Measurements from ENCODE around the gene IFI27L2. TPM values are rescaled to one million over a fixed set of nuclear protein-coding genes. Genes with fewer than 3 reads are reported as not detected.

Gene IFI27L2
- total RNA-seq, 2 donors from 2014 or later = 42.9 to 85.1 TPM

DNA sequence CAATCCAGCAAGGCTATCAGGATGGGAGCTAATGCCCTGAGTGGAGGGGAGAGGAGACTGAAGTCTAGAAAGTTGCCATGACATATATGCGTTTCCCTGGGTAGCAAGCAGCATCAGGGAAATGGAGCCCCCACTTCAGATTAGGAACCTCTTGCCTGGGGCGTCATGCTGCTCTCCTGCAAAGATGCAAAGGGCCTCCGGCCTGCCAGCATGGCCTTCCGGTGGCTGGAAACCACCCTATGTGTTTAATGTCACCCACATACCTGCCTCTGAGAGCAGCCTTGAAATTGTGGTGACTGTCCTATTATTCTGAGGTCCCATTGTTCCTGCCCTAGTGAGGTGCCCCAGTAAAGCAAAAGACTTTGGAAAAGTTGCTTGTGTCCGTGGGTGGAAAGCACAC, 10.0 kb upstream of the IFI27L2 start:
- no peaks in the 10 kb centered on the region for H3K36me3 ChIP-seq
- H3K4me3 ChIP-seq = no peak overlapping the region
- no peaks in the 10 kb centered on the region for H3K9me3 ChIP-seq
- H3K27me3 ChIP-seq = no peaks in the 10 kb centered on the region
- TF ChIP-seq CTCF (IDR thresholded peaks at IDR 0.05) = no peak
- no peaks in the 10 kb centered on the region for H3K4me1 ChIP-seq
- peak; percentile 43 for DNase-seq (ENCODE audit: low spot score)
- no peak overlapping the region for H3K27ac ChIP-seq

DNA sequence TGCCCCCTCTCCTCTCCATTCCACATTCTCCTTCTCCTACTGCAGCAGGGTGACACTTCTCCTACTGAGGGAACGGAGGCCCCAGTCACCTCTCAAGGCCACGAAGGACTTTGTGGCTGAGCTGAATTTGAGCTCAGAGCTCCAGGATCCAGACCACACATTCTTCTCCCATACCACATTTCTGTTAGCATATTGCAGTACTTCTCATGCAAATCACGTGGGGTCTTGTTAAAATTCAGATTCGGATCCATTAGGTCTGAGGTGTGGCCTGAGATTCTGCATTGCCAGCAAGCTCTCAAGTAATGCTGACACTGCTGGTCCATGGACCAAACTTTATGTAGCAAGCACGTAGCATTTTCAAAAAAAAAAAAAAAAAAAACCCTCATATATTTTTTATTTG, 9.6 kb upstream of the IFI27L2 start:
- no peak for DNase-seq (ENCODE audit: low spot score)
- Histone ChIP-seq H3K27ac (no peak overlapping the region), H3K9me3 (no peaks in the 10 kb centered on the region), H3K27me3 (no peaks in the 10 kb centered on the region), H3K36me3 (no peaks in the 10 kb centered on the region), H3K4me3 (no peak overlapping the region), H3K4me1 (no peaks in the 10 kb centered on the region)
- no peak for TF ChIP-seq CTCF (IDR thresholded peaks at IDR 0.05)

DNA sequence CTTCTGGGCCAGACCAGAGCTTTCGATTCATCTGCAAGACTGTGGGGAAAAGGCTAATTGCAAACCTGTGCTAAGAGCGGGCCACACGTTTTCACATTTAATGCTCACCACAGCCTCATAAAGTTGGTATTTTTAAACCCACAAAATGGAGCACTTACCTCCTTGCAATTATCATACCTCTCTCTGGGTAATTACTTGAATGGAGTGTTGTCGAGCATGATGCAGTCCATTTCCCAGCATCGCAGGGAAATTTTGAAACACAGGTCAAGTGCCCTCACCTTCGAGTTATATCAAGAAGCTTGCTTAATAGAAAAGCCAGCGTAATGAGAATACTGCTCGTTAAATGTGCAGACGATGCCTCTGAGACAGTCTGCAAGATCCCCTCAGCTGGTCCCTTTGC, 8.8 kb upstream of the IFI27L2 start:
- no peak for TF ChIP-seq CTCF (IDR thresholded peaks at IDR 0.05)
- H3K27ac ChIP-seq = no peak overlapping the region
- H3K27me3 ChIP-seq = no peaks in the 10 kb centered on the region
- no peaks in the 10 kb centered on the region for H3K36me3 ChIP-seq
- no peak for DNase-seq (ENCODE audit: low spot score)
- no peak overlapping the region for H3K4me3 ChIP-seq
- H3K9me3 ChIP-seq = no peaks in the 10 kb centered on the region
- no peaks in the 10 kb centered on the region for H3K4me1 ChIP-seq

DNA sequence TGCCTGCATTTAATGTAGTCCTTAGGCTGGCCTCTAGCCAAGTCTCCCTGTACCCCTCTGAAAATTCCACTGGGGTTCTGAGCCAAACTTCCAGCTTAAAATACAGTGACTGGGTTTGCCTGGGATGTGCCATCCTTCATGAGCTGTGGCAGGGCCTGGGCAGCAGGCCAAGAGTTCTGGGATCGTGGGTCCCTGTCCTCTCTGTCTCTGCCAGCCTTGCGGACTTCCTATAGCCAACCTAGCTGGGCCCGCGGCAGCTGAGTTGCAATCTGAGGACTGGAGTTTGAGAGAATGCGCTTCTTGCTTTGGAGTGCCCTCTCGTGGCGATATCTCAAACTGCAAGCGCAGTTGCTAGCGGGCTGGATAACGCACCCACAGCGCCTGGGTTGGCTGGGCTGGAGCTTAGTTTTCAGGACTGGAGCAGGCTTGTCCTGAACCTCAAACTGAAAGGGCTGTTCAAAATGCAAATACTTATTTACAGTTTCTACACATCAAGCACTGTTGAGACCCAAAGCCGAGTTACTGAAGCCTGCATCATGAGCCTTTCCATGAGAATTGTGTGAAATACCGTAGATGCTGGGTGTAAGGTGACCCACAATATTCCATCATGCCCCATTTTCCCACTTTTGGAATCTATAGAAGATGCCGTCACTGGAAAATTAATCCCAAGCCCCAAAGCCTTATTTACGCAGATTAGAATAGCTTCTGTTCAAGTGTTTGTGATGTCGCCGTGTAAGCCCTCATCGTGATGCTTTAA, 7.3 kb upstream of the IFI27L2 start:
- Histone ChIP-seq H3K36me3 (no peaks in the 10 kb centered on the region), H3K27me3 (no peaks in the 10 kb centered on the region), H3K9me3 (no peaks in the 10 kb centered on the region), H3K4me3 (no peak overlapping the region), H3K27ac (no peak overlapping the region), H3K4me1 (no peaks in the 10 kb centered on the region)
- peak; percentile 92 for DNase-seq (ENCODE audit: low spot score)
- peak; percentile 98 to 99 for TF ChIP-seq CTCF (IDR thresholded peaks at IDR 0.05)

DNA sequence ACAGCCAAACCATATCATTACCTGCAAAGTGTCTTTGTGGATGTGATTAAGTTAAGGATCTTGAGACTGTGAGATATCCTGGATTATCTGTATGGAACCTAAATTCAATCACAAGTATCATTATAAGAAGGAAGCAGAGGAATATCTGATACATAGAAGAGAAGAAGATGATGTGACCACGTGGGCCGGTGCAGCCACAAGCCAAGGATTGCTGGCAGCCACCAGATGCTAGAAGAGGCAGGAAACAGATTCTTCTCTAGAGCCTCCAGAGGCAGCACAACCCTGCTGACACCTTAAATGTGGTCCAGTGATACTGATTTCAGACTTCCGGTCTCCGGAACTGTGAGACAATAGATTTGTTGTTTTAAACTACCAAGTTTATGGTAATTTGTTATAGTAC, 6.1 kb upstream of the IFI27L2 start:
- no peaks in the 10 kb centered on the region for H3K36me3 ChIP-seq
- H3K4me1 ChIP-seq = no peaks in the 10 kb centered on the region
- no peaks in the 10 kb centered on the region for H3K27me3 ChIP-seq
- peak; percentile 23 for DNase-seq (ENCODE audit: low spot score)
- H3K27ac ChIP-seq = no peak overlapping the region
- no peak for TF ChIP-seq CTCF (IDR thresholded peaks at IDR 0.05)
- H3K4me3 ChIP-seq = no peak overlapping the region
- no peaks in the 10 kb centered on the region for H3K9me3 ChIP-seq

All from right atrium auricular region (tissue), 2 donors.